Measurements from ENCODE around the gene AOC3. TPM values are rescaled to one million over a fixed set of nuclear protein-coding genes. Genes with fewer than 3 reads are reported as not detected.
"Not testable (repeated sequence)": the region's sequence is repeated elsewhere in the genome, so short reads cannot be mapped to it uniquely, and the experiment has no call there.

AOC3 gene
- total RNA-seq, 1 donor from 2014 or later = 2.4 TPM

DNA sequence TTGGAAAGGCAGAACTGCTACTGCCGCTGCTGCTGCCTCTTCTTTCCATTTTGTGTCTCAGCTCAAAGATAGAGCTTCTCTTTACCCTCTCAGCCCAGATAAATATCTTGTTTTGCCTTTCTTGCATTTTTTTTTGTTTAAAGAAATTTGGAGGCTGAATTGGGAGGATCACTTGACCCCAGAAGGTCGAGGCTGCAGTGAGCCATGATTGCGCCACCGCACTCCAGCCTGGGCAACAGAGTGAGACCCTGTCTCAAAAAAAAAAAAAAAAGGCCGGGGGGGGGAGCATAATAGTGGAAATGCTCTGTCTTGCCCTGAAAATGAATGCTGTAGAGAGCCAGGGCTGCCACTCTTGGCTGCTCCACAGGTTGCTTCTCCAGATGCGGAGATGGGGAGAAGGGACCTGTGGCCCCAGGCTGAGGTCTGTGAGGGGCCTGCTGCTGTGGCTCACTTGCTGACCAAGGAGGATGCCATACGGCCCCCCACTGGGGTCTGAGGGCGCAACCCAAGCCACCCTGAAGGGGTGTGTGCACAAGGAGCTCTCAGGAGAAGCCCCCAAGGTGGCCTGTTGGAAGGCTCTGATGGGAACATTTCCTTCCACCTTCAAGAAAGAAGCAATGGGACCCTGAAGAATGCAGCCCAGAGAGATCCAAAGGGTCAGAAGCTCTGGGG is 28.1 kb downstream of the AOC3 start:
- Mint-ChIP-seq H3K4me3 (ENCODE audit: low read depth) (no peak overlapping the region), H3K36me3 (ENCODE audit: low read depth) (no peaks in the 10 kb centered on the region), H3K9me3 (no peaks in the 10 kb centered on the region), H3K4me1 (ENCODE audit: low read depth) (no peaks in the 10 kb centered on the region), H3K27ac (no peak overlapping the region), H3K27me3 (ENCODE audit: low read depth) (peaks cover 14% of the 10 kb centered on the region)
- no peak for DNase-seq (ENCODE audit: low spot score)
- intact Hi-C loops (cut with micrococcal nuclease) = no loop called here

- Mint-ChIP-seq H3K9me3 (no peaks in the 10 kb centered on the region), H3K36me3 (ENCODE audit: low read depth) (no peaks in the 10 kb centered on the region), H3K27ac (no peak overlapping the region), H3K4me3 (ENCODE audit: low read depth) (no peak overlapping the region), H3K27me3 (ENCODE audit: low read depth) (peaks cover 14% of the 10 kb centered on the region), H3K4me1 (ENCODE audit: low read depth) (no peaks in the 10 kb centered on the region)
- intact Hi-C loops (cut with micrococcal nuclease) = no loop called here
- DNase-seq (ENCODE audit: low spot score) = no peak
Observed at GRCh38 chr17:42879596-42879985, 28.6 kb downstream of the AOC3 start.

GRCh38 chr17:42880776-42881310 is 29.8 kb downstream of the AOC3 start:
- no peaks in the 10 kb centered on the region for H3K36me3 Mint-ChIP-seq (ENCODE audit: low read depth)
- H3K4me1 Mint-ChIP-seq (ENCODE audit: low read depth) = no peaks in the 10 kb centered on the region
- H3K27ac Mint-ChIP-seq = no peak overlapping the region
- no peaks in the 10 kb centered on the region for H3K9me3 Mint-ChIP-seq
- intact Hi-C loops (cut with micrococcal nuclease) = no loop called here
- peaks cover 15% of the 10 kb centered on the region for H3K27me3 Mint-ChIP-seq (ENCODE audit: low read depth)
- no peak overlapping the region for H3K4me3 Mint-ChIP-seq (ENCODE audit: low read depth)
- no peak for DNase-seq (ENCODE audit: low spot score)

GRCh38 chr17:42881706-42882105 is 30.7 kb downstream of the AOC3 start:
- H3K9me3 Mint-ChIP-seq; H3K4me1 Mint-ChIP-seq (ENCODE audit: low read depth); intact Hi-C loops (cut with micrococcal nuclease); H3K27ac Mint-ChIP-seq; H3K4me3 Mint-ChIP-seq (ENCODE audit: low read depth); H3K36me3 Mint-ChIP-seq (ENCODE audit: low read depth); DNase-seq (ENCODE audit: low spot score): not testable (repeated sequence)
- H3K27me3 Mint-ChIP-seq (ENCODE audit: low read depth) = peaks cover 18% of the 10 kb centered on the region

GRCh38 chr17:42882166-42882565 is 31.2 kb downstream of the AOC3 start:
- Mint-ChIP-seq H3K9me3 (no peaks in the 10 kb centered on the region), H3K4me1 (ENCODE audit: low read depth) (no peaks in the 10 kb centered on the region), H3K4me3 (ENCODE audit: low read depth) (no peak overlapping the region), H3K27me3 (ENCODE audit: low read depth) (peaks cover 17% of the 10 kb centered on the region), H3K27ac (no peak overlapping the region), H3K36me3 (ENCODE audit: low read depth) (no peaks in the 10 kb centered on the region)
- intact Hi-C loops (cut with micrococcal nuclease) = no loop called here
- DNase-seq (ENCODE audit: low spot score) = no peak

- Mint-ChIP-seq H3K36me3 (ENCODE audit: low read depth) (no peaks in the 10 kb centered on the region), H3K4me3 (ENCODE audit: low read depth) (no peak overlapping the region), H3K27me3 (ENCODE audit: low read depth) (peaks cover 8% of the 10 kb centered on the region), H3K9me3 (no peaks in the 10 kb centered on the region), H3K4me1 (ENCODE audit: low read depth) (no peaks in the 10 kb centered on the region), H3K27ac (no peak overlapping the region)
- intact Hi-C loops (cut with micrococcal nuclease) = no loop called here
- no peak for DNase-seq (ENCODE audit: low spot score)
Observed at GRCh38 chr17:42883802-42884558, 33.0 kb downstream of the AOC3 start.

DNA sequence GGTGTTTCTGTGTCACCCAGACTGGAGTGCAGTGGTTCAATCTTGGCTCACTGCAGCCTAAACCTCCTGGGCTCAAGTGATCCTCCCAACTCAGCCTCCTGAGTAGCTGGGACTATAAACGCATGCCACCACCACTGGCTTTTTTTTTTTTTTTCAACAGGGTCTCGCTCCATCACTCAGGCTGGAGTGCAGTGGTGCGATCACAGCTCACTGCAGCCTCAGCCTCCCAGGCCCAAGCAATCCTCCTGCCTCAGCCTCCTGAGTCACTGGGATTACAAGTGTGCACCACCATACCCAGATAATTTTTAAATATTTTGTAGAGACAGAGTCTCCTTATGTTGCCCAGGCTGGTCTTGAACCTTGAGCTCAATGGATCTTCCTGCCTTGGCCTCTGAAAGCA is 34.8 kb downstream of the AOC3 start:
- intact Hi-C loops (cut with micrococcal nuclease); H3K27me3 Mint-ChIP-seq (ENCODE audit: low read depth); DNase-seq (ENCODE audit: low spot score); H3K4me1 Mint-ChIP-seq (ENCODE audit: low read depth); H3K9me3 Mint-ChIP-seq; H3K36me3 Mint-ChIP-seq (ENCODE audit: low read depth); H3K27ac Mint-ChIP-seq; H3K4me3 Mint-ChIP-seq (ENCODE audit: low read depth): not testable (repeated sequence)

DNA sequence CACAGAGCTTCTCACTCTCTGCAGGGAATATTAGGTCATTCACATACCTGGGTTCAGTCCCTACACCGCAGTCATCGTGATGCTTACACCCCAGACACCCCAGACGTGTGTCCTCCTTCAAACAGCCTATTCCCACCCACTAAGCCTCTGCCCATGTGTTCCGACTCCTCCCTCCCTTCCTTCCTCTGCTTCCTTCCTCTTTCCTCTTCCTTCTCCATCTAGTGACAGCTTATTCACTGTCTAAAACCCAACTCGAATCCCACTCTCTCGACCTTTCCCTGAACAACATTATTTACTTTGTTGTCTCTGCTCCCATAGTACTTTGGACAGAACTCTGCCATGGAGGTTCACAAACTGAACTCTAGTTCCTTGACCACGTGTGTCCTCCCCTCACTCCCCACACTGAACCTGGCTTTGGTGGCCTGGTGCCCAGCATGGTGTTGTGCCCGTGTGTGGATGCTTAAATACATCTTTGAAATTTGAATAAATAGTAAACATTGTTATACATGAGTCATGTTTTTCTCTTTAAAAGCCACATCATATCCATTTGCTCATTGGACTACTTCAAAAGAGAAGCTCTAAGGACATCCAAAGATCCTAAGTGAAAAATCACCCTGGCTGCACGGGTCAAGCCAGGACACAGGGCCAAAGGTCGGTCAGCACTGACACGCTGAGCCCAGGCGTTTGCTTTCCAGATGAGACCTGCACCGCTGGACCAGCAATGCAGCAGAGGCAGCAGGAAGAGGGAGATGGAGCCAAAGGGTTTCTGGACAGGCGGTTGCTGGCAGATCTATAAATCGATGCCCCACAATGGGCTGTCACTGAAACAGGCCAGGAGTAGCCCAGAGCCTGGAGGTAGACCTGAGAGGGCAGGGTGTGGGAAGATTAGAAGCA is 35.5 kb downstream of the AOC3 start:
- peaks cover 6% of the 10 kb centered on the region for H3K27me3 Mint-ChIP-seq (ENCODE audit: low read depth)
- H3K27ac Mint-ChIP-seq = no peak overlapping the region
- no peaks in the 10 kb centered on the region for H3K4me1 Mint-ChIP-seq (ENCODE audit: low read depth)
- H3K36me3 Mint-ChIP-seq (ENCODE audit: low read depth) = no peaks in the 10 kb centered on the region
- no peak for DNase-seq (ENCODE audit: low spot score)
- H3K9me3 Mint-ChIP-seq = no peaks in the 10 kb centered on the region
- intact Hi-C loops (cut with micrococcal nuclease) = no loop called here
- no peak overlapping the region for H3K4me3 Mint-ChIP-seq (ENCODE audit: low read depth)

DNA sequence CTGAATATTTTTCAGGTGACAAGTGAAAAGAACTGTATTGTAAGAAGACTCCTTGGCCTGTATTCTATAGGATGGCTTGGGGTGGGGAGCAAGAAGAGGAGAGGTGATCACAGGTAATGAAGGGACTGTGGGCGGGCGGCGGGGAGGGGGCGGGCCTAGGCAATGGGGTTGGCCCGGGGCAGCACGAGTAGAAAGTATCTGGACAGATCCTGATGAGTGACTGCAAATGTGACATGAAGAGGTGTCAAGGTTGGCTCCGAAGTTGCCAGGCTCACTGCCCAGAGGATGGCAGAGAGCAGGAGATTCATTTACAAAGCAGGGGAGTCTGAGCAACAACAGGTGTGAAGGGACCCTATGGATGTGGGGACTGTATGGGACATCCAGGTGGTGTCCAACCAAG is 38.8 kb downstream of the AOC3 start:
- DNase-seq (ENCODE audit: low spot score) = no peak
- intact Hi-C loops (cut with micrococcal nuclease) = no loop called here
- Mint-ChIP-seq H3K4me1 (ENCODE audit: low read depth) (peaks cover 3% of the 10 kb centered on the region), H3K9me3 (no peaks in the 10 kb centered on the region), H3K27me3 (ENCODE audit: low read depth) (peaks cover 20% of the 10 kb centered on the region), H3K36me3 (ENCODE audit: low read depth) (no peaks in the 10 kb centered on the region), H3K27ac (no peak overlapping the region), H3K4me3 (ENCODE audit: low read depth) (no peak overlapping the region)

GRCh38 chr17:42891539-42892152 is 40.6 kb downstream of the AOC3 start:
- Mint-ChIP-seq H3K4me1 (ENCODE audit: low read depth) (peaks cover 3% of the 10 kb centered on the region), H3K27me3 (ENCODE audit: low read depth) (peaks cover 16% of the 10 kb centered on the region), H3K27ac (no peak overlapping the region), H3K36me3 (ENCODE audit: low read depth) (no peaks in the 10 kb centered on the region), H3K4me3 (ENCODE audit: low read depth) (no peak overlapping the region), H3K9me3 (no peaks in the 10 kb centered on the region)
- no peak for DNase-seq (ENCODE audit: low spot score)
- intact Hi-C loops (cut with micrococcal nuclease) = no loop called here

GRCh38 chr17:42893359-42893758 is 42.4 kb downstream of the AOC3 start:
- H3K27me3 Mint-ChIP-seq (ENCODE audit: low read depth) = peaks cover 18% of the 10 kb centered on the region
- H3K27ac Mint-ChIP-seq = no peak overlapping the region
- no peak overlapping the region for H3K4me3 Mint-ChIP-seq (ENCODE audit: low read depth)
- no peaks in the 10 kb centered on the region for H3K9me3 Mint-ChIP-seq
- no peaks in the 10 kb centered on the region for H3K36me3 Mint-ChIP-seq (ENCODE audit: low read depth)
- peaks cover 3% of the 10 kb centered on the region for H3K4me1 Mint-ChIP-seq (ENCODE audit: low read depth)
- DNase-seq (ENCODE audit: low spot score) = no peak
- intact Hi-C loops (cut with micrococcal nuclease) = no loop called here

GRCh38 chr17:42894283-42895184 is 43.5 kb downstream of the AOC3 start:
- Mint-ChIP-seq H3K27ac (no peak overlapping the region), H3K27me3 (ENCODE audit: low read depth) (peaks cover 18% of the 10 kb centered on the region), H3K36me3 (ENCODE audit: low read depth) (no peaks in the 10 kb centered on the region), H3K9me3 (no peaks in the 10 kb centered on the region), H3K4me3 (ENCODE audit: low read depth) (no peak overlapping the region), H3K4me1 (ENCODE audit: low read depth) (peaks cover 3% of the 10 kb centered on the region)
- no peak for DNase-seq (ENCODE audit: low spot score)
- intact Hi-C loops (cut with micrococcal nuclease) = no loop called here

Data from activated T-helper 2 cell treated with anti-CD3 and anti-CD28 coated beads, Interferon-gamma antibody, Interleukin-2, Interleukin-4, amounts not matched to agents 10 μg/mL and 5 μg/mL and 100 μg/mL, durations not matched to agents 14 hours and 24 hours and 36 hours (primary cell).